Adipocyte (in vitro differentiated cells): ENCODE data around the gene SFSWAP.
"Not testable (repeated sequence)": the region's sequence is repeated elsewhere in the genome, so short reads cannot be mapped to it uniquely, and the experiment has no call there.

Experiments
- DNase-seq: peaks from one replicate; pipeline ENCODE4 v3.0.0-alpha.2; 2015; ENCODE audit warnings: low read depth
- H3K27me3 ChIP-seq: replicated peaks from 2 replicates; pipeline ENCODE4 v1.7.0; 2013; ENCODE audit warnings: mild to moderate bottlenecking, low read length, moderate library complexity; ENCODE audit not compliant: control insufficient read depth, insufficient read depth
- H3K36me3 ChIP-seq: 2 replicates; pipeline ENCODE4 v1.7.0; 2013; ENCODE audit warnings: low read length, mild to moderate bottlenecking, moderate library complexity; ENCODE audit not compliant: control insufficient read depth, insufficient read depth, severe bottlenecking
- H3K4me1 ChIP-seq: 2 replicates; pipeline ENCODE4 v1.7.0; 2013; ENCODE audit warnings: mild to moderate bottlenecking, low read length, moderate library complexity; ENCODE audit not compliant: control insufficient read depth, insufficient read depth
- H3K4me3 ChIP-seq: 2 replicates; pipeline ENCODE4 v1.7.0; 2013; ENCODE audit warnings: mild to moderate bottlenecking, low read length, moderate library complexity
- H3K9ac ChIP-seq: 2 replicates; pipeline ENCODE4 v1.7.0; 2013; ENCODE audit warnings: mild to moderate bottlenecking, low read length, moderate library complexity
- H3K9me3 ChIP-seq: 2 replicates; pipeline ENCODE4 v1.7.0; 2013; ENCODE audit warnings: mild to moderate bottlenecking, low read length, moderate library complexity; ENCODE audit not compliant: control insufficient read depth

The SFSWAP gene

GRCh38 chr12:131680392-131681256, 30.3 kb upstream of the SFSWAP start:
- DNase-seq, H3K4me1 ChIP-seq, H3K9me3 ChIP-seq, H3K9ac ChIP-seq, H3K36me3 ChIP-seq, H3K4me3 ChIP-seq: not testable (repeated sequence)
- H3K27me3 ChIP-seq = peaks cover 18% of the 10 kb centered on the region

- no peak overlapping the region for H3K4me3 ChIP-seq
- DNase-seq = no peak
- H3K9ac ChIP-seq = no peak overlapping the region
These were observed 29.7 kb upstream of the SFSWAP start for GRCh38 chr12:131681257-131681620.

GRCh38 chr12:131681746-131682509, 29.0 kb upstream of the SFSWAP start:
- not testable (repeated sequence) for DNase-seq

More at GRCh38 chr12:131681257-131681620, 29.7 kb upstream of the SFSWAP start:
- Histone ChIP-seq H3K36me3 (no peaks in the 10 kb centered on the region), H3K4me1 (no peaks in the 10 kb centered on the region), H3K27me3 (peaks cover 18% of the 10 kb centered on the region), H3K9me3 (peaks cover 9% of the 10 kb centered on the region)

GRCh38 chr12:131682510-131682895, 28.4 kb upstream of the SFSWAP start:
- Histone ChIP-seq H3K27me3 (peaks cover 18% of the 10 kb centered on the region), H3K4me3 (no peak overlapping the region)

More at GRCh38 chr12:131681746-131682509, 29.0 kb upstream of the SFSWAP start:
- H3K4me3 ChIP-seq, H3K9ac ChIP-seq, H3K36me3 ChIP-seq, H3K4me1 ChIP-seq: not testable (repeated sequence)
- Histone ChIP-seq H3K27me3 (peaks cover 18% of the 10 kb centered on the region), H3K9me3 (peaks cover 16% of the 10 kb centered on the region)

GRCh38 chr12:131683266-131684014, 27.4 kb upstream of the SFSWAP start:
- Histone ChIP-seq H3K9ac (no peak overlapping the region), H3K9me3 (peaks cover 17% of the 10 kb centered on the region), H3K36me3 (no peaks in the 10 kb centered on the region), H3K4me3 (no peak overlapping the region), H3K27me3 (peaks cover 22% of the 10 kb centered on the region), H3K4me1 (no peaks in the 10 kb centered on the region)
- no peak for DNase-seq

More at GRCh38 chr12:131682510-131682895, 28.4 kb upstream of the SFSWAP start:
- Histone ChIP-seq H3K9me3 (peaks cover 17% of the 10 kb centered on the region), H3K4me1 (no peaks in the 10 kb centered on the region), H3K9ac (no peak overlapping the region), H3K36me3 (no peaks in the 10 kb centered on the region)
- no peak for DNase-seq

GRCh38 chr12:131684015-131684725, 26.7 kb upstream of the SFSWAP start:
- no peak overlapping the region for H3K9ac ChIP-seq
- DNase-seq = no peak
- no peaks in the 10 kb centered on the region for H3K4me1 ChIP-seq

GRCh38 chr12:131687346-131688125, 23.4 kb upstream of the SFSWAP start:
- Histone ChIP-seq H3K9me3 (peaks cover 17% of the 10 kb centered on the region), H3K9ac (no peak overlapping the region), H3K27me3 (peaks cover 27% of the 10 kb centered on the region), H3K36me3 (no peaks in the 10 kb centered on the region), H3K4me1 (no peaks in the 10 kb centered on the region), H3K4me3 (no peak overlapping the region)
- no peak for DNase-seq

More at GRCh38 chr12:131684015-131684725, 26.7 kb upstream of the SFSWAP start:
- Histone ChIP-seq H3K27me3 (peaks cover 22% of the 10 kb centered on the region), H3K36me3 (no peaks in the 10 kb centered on the region), H3K4me3 (no peak overlapping the region), H3K9me3 (peaks cover 17% of the 10 kb centered on the region)

- no peak overlapping the region for H3K9ac ChIP-seq
- H3K27me3 ChIP-seq = peaks cover 30% of the 10 kb centered on the region
- H3K4me1 ChIP-seq = no peaks in the 10 kb centered on the region
- peaks cover 17% of the 10 kb centered on the region for H3K9me3 ChIP-seq
- H3K36me3 ChIP-seq = no peaks in the 10 kb centered on the region
- no peak overlapping the region for H3K4me3 ChIP-seq
- no peak for DNase-seq
These were observed 22.6 kb upstream of the SFSWAP start for GRCh38 chr12:131688131-131688844.

GRCh38 chr12:131688845-131689154, 22.1 kb upstream of the SFSWAP start:
- Histone ChIP-seq H3K9ac (no peak overlapping the region), H3K4me3 (no peak overlapping the region), H3K27me3 (peaks cover 31% of the 10 kb centered on the region), H3K36me3 (no peaks in the 10 kb centered on the region), H3K4me1 (no peaks in the 10 kb centered on the region), H3K9me3 (peaks cover 17% of the 10 kb centered on the region)
- DNase-seq = no peak

- DNase-seq = no peak
- Histone ChIP-seq H3K27me3 (peaks cover 34% of the 10 kb centered on the region), H3K9me3 (peaks cover 13% of the 10 kb centered on the region), H3K4me1 (no peaks in the 10 kb centered on the region), H3K36me3 (no peaks in the 10 kb centered on the region), H3K9ac (no peak overlapping the region), H3K4me3 (no peak overlapping the region)
These were observed 20.6 kb upstream of the SFSWAP start for GRCh38 chr12:131690320-131690719.
